ENCODE data around the gene CLHC1.
A peak's percentile ranks its signal among the peaks of the same experiment; 100 is the strongest.
"Not testable (repeated sequence)": the region's sequence is repeated elsewhere in the genome, so short reads cannot be mapped to it uniquely, and the experiment has no call there.

The CLHC1 gene

GRCh38 chr2:55152475-55153412, 79.3 kb downstream of the CLHC1 start:
- DNase-seq (ENCODE audit: low spot score) = no peak

DNA sequence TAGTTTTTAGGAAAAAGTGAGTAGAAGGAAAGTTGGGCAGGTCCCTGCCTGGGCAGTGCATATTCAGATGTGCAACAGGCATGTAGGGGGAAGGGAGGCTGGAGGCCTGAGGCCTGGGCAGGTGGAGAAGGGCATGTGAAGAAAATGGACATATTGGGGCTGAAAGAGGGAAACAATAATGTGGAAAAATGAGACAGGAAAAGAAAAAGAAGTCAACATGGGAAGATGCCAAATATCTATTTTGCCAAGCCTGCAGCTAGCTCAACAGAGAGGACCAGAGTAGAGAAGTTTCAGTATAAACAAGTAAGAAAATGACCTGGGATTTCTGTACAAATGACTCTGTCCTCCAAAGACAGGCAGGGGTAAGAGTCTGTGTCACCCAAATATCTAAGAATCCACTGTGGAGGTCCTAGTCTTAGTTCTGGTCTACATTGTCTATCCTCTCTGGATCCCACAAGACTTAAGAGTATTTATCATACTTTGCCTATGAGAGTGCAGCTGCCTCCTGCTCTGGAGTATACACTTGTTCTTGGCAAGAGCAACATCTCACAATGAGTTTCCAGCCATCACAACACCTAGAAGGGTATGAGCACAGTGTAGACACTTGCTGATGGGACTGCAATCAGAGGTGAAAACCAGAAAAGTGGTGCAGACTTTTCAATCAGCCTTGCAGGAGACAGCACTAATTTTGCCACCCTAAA, 80.2 kb downstream of the CLHC1 start:
- DNase-seq (ENCODE audit: low spot score) = no peak

- no peak for DNase-seq (ENCODE audit: low spot score)
Measured at GRCh38 chr2:55150834-55151233, 81.3 kb downstream of the CLHC1 start.

DNA sequence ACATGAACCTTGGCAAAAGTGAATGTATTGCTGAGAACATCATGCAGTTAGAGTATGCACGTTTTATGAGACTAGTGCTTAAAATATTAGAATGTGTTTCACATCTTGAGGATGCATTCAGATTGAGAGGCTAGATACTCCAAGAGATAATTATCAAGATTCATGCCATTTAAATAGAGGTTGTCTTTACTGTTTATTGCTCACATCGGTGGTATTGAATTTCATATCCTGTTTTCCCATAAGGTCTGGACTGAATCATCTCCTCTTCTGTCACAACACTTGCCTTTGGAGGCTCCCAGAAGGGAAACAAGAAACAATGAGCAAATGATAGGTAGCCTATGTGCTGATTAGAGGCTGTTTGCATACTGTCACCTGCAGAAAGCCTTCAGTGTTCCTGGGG, 83.8 kb downstream of the CLHC1 start:
- DNase-seq (ENCODE audit: low spot score) = no peak

DNA sequence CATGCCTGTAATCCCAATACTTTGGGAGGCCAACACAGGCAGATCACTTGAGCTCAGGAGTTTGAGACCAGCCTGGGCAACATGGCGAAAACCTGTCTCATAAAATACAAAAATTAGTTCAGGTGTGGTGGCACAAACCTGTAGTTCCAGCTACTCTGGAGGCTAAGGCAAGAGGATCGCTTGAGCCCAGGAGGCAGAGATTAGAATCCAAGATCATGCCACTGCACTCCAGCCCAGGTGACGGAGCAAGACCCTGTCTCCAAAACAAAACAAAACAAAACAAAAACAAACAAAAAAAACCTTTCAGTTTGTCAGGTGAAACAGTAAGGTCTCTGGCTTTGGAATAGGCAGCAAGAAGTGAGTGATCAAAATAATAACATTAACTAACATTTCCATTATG, 84.6 kb downstream of the CLHC1 start:
- no peak for DNase-seq (ENCODE audit: low spot score)

GRCh38 chr2:55147041-55147440, 85.1 kb downstream of the CLHC1 start:
- no peak for DNase-seq (ENCODE audit: low spot score)

- no peak for DNase-seq (ENCODE audit: low spot score)
Measured at GRCh38 chr2:55146263-55146662, 85.8 kb downstream of the CLHC1 start.

DNA sequence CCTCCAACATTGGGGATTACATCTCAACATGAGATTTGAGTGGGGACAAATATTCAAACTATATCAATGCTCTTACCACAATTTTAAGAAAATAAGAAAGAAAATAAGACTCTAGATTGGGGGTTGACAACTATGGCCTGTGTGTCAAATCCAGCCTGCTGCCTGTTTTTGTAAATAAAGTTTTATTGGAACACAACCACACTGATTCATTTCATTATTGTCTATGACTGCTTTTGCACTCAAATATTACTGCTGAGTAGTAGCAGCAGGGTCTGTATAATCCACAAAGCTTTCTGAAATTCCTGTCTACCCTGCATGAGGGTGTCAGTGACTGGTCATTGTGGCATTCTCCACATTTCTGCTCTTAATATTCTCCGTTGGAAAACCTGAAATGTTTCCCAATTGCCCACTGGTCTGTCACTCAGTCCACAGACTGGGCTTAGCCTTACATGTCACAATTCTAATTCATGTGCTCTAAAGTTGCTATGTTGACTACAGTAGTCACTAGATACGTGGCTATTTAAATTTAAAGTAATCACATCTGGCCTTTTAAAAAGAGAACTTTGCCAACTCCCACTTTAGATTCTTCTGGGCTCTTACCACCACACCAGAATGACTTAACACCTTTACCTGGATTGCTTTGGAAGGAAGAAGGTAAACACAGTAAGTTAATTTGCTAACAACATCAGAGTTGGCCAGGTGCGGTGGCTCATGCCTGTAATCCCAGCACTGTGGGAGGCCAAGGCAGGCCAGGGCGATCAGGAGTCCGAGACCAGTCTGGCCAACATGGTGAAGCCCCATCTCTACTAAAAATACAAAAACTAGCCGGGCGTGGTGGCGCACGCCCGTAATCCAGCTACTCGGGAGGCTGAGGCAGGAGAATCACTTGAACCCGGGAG, 86.9 kb downstream of the CLHC1 start:
- DNase-seq (ENCODE audit: low spot score) = no peak

GRCh38 chr2:55143706-55144105, 88.4 kb downstream of the CLHC1 start:
- DNase-seq (ENCODE audit: low spot score) = not testable (repeated sequence)

DNA sequence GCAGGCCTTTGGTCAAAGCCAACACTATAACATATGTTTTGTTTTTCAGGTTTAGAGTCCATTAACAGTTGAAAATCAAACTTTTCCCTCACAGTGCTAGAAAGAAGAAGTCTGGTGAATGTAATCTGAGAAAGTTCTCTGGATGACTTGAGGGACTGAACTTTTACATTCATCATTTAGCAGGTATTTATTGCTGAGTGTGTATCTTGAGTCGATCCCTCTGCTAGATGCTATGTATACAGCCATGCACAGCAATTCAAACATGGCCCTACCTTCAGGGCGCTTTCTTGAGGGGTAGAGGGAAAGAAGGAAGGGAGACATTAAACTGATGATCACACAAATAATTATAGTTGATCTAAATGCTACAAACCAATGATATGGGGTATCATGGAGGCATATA, 89.6 kb downstream of the CLHC1 start:
- no peak for DNase-seq (ENCODE audit: low spot score)

DNA sequence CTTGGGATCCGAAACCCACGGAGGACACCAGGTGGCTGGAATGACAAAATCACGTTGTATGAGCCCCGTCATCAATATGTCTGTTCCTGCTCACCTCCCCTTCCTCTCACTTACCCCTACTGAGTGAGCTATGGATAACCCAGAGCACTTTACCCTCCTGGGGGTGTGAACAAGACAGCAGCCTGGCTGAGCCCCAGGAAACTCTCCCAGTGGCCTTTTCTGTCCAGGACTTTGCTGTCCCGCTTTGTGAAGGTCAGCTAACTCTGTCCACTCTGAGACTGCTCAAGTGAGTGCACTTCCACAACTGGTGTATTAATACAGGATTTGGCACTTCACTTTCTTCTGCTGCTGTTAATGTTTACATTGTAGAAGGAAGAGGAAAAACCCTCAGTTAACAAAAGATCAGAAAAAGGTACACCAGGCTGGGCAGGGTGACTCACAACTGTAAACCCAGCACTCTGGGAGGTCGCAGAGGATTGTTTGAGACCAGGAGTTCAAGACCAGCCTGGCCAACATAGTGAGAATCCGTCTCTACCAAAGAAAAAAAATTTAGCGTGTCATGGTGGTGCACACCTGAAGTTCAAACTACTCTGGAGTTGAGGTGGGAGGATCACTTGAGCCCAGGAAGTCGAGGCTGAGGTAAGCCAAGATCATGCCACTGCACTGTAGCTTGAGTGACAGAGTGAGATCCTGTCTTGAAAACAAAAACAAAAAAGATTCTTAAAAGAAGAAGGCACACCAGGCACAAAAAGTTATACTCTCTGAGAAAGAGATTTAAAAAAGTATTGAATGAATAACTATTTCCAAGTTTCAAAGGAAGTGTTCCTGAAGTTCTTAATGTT, 90.3 kb downstream of the CLHC1 start:
- no peak for DNase-seq (ENCODE audit: low spot score)

GRCh38 chr2:55140316-55141219, 91.5 kb downstream of the CLHC1 start:
- no peak for DNase-seq (ENCODE audit: low spot score)

DNA sequence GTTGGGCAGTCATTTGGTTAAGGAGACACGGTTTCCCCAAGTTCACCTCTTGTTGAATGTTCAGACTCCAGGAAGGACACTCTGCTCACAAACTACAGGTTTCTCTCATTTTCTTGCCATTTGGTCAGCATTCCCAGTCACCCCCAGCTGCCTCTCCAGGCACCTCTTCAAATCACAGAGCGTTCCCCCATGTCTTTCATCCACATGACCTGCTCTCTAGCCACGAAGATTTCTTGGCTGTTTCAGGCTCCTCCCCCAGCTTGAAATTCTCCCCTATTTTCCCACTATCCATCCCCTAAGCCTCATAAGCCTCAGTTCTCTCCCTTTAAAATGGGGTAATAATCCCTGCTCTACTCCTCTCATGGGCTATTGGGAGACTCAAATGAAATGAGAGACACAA, 92.8 kb downstream of the CLHC1 start:
- DNase-seq (ENCODE audit: low spot score) = no peak

DNA sequence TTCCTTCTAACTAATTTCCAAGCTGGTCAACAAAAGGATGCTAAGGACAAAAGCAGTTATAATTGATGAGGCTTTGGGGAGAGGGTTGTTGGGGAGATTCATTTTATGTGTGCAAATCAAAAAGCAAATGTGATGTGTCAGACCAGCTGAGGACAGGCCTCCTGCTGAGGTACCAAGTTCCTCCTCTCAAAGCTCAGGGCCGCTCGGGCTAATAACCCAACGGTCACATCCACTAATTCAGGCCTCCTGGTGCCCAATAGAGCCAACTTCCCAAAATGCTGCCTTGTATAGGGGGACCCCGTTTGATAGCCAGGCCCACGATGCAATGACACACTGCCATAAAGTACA, 93.2 kb downstream of the CLHC1 start:
- DNase-seq (ENCODE audit: low spot score) = no peak

DNA sequence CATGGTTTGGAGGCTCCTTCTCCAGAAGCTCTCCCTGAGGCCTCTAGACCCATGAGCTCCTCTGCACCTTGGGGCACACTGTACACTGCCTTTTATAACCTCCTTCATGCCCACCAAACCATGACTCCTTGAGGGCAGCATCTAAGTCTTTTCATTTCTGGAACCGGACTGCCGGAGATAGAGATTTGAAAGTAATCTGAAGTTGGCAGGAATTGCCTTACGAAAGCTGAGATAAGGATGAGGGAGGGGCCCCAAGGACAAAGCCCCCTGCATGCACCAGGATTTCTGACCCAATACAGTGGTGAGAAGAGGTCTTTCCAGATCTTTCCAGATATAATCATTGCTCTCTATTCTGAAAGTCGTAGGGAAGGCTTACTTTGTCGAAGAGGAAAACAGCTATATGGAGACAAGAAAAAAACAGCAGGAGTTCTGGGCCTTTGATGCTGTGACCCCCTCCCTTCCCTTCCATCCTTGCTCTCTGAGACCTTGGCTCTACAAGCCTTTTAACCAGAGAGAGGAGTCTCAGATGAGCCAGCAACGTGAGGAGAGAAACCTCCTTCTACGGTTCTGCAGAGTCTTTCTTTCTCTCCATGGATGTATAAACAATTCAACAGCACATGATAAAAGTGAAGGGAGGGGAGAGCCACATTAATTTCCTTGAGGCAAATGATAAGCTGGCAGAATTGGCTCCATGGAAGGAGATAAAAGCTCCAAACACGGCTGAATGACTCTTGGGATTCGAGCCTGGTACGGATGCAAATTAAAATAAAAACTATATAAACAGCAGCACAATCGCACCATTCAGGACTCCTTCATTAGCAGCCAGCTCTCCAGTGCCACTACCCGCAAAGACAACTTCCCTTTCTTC, 93.8 kb downstream of the CLHC1 start:
- DNase-seq (ENCODE audit: low spot score) = peak; percentile 93

DNA sequence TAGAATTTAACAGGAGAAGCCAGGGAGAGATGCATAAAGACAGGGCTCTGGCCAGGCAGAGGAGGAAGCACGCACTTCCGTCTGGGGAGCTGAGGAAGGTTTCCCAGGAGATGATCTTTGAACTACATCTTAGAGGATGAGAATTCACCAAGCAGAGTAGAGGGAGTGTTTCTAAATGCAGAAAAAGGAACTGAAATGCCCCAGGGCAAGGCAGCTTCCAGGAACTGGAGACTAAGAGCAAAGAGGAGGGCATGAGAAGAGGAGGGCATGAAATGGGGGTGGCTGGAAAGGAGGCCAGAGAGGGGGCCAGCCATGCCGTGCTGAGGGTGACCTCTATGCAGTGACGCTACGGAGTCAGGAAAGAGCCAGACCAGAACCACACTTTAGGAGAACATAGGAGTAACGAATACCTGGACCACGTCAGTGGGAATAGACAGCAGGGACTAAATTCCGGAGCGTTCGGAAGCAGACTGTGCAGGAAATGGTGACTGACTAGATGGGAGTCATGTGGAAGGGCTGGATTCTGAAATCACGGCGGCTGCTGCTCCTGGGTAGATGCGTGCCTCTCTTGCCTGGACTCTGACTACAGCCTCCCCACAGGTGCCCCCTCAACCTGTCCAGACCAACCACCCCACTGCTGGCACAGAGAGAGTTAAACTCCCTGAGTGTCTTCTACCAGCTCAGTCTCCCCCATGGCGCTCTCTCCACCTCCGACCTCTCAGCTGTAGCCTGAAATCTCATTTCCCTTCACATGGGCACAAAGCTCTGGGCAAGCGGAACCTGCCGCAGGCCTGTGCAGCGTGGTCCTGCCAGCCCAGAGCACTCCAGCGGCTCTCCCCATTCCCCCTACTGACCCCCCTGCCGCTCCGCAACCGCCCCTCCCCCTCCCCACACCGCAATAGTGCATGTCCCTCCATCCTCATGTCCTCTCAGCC, 94.8 kb downstream of the CLHC1 start:
- peak; percentile 73 for DNase-seq (ENCODE audit: low spot score)

GRCh38 chr2:55136138-55136541, 96.0 kb downstream of the CLHC1 start:
- DNase-seq (ENCODE audit: low spot score) = no peak

GRCh38 chr2:55135491-55135890, 96.6 kb downstream of the CLHC1 start:
- DNase-seq (ENCODE audit: low spot score) = no peak

Data from putamen (tissue), 1 donor.